Activated T-cell treated with anti-CD3 and anti-CD28 coated beads, Interleukin-2, amount 50 U/mL, for 48 hours (primary cell): ENCODE results near the gene ACSF2.
A peak's percentile ranks its signal among the peaks of the same experiment; 100 is the strongest.

Source experiments
- DNase-seq, 2 experiments: peaks; one replicate each; pipeline ENCODE4 v3.0.0-alpha.2; 2020

Gene ACSF2

GRCh38 chr17:50478391-50479381 lies 52.7 kb downstream of the ACSF2 start, which contains the start of gene RSAD1:
Gene RSAD1 (plus strand): TSS chr17:50478860. CDS start chr17:50478885, 25 bp downstream.
- peak; percentile 87 to 90 for DNase-seq

GRCh38 chr17:50479522-50480141 lies 53.6 kb downstream of the ACSF2 start:
- peak; percentile 73 to 77 for DNase-seq

DNA sequence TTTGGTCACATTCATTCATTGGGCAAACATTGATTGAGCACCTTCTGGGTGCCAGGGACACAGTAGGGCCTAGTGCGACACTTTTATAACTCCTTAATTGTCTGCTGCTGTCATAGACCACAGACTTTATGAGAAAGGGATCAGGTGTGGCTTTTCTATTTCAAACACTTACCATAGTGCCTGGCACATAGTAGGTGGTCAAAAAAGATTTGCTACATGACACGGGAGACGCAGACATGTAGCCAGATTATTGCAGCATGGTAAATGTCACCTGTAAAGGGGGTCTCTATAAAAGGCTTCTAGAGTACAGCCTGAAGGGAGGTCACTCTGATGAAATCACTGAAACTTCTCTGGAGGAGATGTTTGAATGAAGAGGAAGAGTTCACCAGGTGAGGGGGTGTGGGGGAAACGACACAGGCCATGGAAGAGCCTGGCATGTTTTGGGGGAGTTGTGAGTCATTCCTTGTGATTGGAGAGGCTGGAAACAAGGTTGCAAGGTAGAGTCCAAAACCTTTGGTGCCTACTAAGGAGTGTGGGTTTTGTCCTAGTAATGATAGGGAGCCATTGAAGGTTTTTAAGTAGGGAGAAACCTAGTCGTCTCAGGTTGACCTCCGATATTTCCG lies 54.2 kb downstream of the ACSF2 start:
- DNase-seq: no peak

DNA sequence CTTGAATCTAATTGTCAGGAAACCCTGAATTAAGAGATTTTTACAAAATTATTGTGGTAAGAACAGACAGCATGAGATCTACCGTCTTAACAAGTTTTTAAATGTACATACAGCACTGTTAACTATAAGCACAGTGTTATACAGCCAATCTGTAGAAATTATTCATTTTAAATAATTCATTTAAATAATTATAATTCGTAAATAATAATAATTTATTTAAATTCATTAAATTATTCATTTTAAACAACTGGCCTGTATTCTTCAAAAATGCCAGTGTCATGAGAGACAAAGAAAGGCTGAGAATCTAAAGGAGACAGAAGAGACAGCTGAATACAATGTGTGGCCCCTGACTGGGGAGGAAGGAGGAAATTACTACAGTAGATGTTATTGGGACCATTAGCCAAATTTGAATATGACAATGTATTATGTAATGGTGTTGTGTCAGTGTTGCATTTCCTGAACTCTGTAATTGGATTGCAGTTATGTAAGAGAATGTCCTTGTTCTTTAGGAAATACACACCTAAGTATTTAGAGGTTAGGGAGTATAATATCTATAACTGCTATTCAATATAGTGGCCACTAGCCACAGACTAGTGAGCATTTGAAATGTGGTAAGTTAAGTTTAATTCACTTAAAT lies 55.0 kb downstream of the ACSF2 start:
- DNase-seq: no peak

GRCh38 chr17:50481648-50482047 lies 55.6 kb downstream of the ACSF2 start:
- no peak for DNase-seq

DNA sequence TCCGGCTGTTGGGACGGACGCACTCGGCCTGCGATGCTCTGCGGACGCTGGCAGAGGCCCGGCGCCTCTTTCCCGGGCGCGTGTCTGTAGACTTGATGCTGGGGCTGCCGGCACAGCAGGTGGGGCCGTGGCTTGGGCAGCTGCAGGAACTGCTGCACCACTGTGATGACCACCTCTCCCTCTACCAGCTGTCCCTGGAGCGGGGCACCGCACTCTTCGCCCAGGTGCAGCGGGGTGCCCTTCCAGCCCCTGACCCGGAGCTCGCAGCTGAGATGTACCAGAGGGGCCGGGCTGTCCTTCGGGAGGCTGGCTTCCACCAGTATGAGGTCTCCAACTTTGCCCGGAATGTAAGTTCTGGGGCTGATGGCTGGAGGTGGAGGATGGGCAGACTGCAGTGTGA lies 56.1 kb downstream of the ACSF2 start:
- no peak for DNase-seq

DNA sequence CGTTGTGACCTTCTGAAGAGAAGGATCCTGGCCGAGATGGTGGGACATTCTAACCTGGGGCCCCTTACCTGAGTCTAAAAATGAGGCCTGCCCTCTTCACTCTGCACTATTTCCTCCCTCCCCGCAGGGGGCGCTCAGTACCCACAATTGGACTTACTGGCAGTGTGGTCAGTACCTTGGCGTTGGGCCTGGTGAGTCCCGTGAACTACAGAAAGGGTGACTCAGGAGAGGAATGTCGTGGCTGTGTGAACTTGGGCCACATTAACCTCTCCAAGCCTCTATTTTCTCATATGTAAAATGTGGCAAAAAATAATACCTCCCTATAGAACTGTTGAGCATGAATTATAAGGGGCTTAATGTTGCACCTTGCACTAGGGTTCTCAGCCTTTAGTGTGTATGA lies 56.5 kb downstream of the ACSF2 start:
- peak; percentile 88 to 89 for DNase-seq

DNA sequence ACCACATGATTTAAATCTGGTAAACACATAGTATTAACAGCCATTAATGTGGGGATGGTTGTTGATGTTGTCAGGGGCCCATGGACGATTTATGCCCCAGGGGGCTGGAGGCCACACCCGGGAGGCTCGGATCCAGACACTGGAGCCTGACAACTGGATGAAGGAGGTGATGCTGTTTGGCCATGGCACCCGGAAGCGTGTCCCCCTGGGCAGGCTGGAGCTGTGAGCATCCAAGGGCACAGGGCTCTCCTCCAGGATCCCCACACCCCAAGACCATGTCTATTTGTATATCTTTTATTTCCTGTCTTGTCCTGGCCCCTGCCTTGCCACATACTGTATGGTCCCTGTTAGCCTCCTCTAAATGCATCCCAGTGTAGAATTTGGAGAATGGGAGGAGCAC lies 57.2 kb downstream of the ACSF2 start:
- no peak for DNase-seq

- no peak for DNase-seq
Observed at GRCh38 chr17:50484386-50485155, 58.6 kb downstream of the ACSF2 start.

DNA sequence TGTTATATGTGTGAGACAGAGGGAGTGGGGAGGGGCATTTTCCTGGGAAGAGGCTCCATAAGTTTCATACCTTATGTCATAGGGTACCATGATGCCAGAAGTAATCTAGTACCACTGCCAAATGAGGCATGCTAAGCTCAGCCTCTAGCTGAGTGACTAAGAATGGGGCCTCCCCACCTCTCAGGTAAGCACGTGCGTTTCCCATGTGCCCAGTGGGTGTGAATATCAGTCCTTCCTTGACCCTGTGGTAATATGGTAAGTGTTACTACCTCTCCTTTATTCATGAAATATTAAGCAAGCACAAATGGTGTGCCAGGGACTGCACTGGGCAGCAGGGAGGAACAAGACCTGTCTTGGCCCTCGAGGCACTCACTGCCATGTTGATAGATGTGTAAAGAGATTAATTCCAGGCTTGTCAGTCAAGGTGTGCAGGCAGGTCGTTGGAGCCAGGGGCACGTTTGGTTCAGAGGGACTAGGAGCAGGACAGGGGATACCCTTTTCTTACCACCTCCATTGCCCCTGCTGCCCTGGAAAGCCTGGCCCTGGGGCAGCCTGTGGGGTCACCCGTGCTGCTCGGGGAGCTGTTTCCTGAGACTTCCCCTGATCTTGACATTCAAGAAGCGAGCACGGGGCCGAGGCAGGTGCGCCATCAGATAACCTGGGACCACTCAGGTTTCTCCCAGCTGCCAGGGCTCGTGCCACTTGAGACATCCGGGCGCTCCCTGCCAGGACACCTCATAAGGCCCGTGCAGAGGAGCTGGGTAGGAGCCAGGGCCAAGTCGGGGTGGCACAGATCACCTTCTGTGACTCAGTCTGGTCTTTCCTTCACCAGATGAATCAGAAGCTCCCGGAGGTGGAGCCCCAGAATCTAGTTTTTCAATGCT lies 61.4 kb downstream of the ACSF2 start:
- DNase-seq: no peak

DNA sequence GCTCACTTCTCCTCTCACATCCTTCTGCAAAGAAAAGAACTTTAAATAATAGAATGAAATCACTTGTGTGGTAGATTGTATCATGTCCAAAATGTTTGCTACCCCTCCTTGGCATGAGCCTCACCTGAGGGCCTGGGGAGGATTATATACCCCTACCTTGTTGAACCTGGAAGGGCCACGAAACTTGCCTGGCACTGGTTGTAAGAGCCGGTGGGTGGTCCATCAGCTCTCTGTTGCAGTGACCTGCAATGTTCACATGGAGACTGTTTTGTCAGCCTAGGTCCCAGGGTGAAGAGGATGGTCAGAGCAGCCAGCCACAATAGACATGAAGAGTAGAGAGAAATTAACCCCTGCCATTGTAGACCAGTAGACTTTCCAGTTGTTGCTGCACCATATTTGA lies 62.9 kb downstream of the ACSF2 start:
- no peak for DNase-seq

GRCh38 chr17:50491505-50491904 lies 65.5 kb downstream of the ACSF2 start:
- no peak for DNase-seq

- no peak for DNase-seq
Observed at GRCh38 chr17:50492214-50492613, 66.2 kb downstream of the ACSF2 start.

GRCh38 chr17:50493744-50494143 lies 67.7 kb downstream of the ACSF2 start:
- no peak for DNase-seq

DNA sequence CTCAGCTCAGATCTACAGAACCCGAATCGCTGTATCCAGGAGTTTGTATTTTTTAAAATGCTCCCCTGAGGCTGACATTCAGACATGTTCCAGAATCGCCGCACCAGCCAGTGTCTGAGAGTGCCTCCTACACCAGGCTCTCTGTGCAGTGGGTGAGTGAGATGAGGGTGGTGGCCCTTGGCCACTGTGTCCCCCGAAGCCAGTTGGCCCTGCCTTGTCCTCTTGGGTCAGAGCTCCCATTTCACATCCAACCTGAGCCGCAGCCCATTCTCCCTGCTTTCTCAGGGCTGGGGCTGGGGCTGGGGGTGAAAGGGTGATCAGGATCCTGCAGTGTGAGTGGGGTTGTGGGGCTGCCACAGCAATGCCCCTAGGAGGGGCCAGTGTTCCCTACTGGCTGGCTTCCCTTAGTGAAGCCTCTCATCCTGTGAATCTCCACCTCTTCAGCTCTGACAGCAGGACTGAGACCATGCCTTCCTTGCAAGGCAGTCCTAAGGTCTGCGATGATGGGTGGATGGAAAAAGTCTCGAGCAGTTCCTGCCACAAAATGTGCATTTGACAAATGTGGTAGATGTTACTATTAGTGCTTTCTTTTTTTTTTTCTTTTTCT lies 69.3 kb downstream of the ACSF2 start:
- DNase-seq: no peak

- DNase-seq: no peak
Observed at GRCh38 chr17:50495918-50496317, 69.9 kb downstream of the ACSF2 start.

GRCh38 chr17:50498021-50498874 lies 72.2 kb downstream of the ACSF2 start:
- no peak for DNase-seq

- no peak for DNase-seq
Observed at GRCh38 chr17:50499270-50499669, 73.3 kb downstream of the ACSF2 start.

DNA sequence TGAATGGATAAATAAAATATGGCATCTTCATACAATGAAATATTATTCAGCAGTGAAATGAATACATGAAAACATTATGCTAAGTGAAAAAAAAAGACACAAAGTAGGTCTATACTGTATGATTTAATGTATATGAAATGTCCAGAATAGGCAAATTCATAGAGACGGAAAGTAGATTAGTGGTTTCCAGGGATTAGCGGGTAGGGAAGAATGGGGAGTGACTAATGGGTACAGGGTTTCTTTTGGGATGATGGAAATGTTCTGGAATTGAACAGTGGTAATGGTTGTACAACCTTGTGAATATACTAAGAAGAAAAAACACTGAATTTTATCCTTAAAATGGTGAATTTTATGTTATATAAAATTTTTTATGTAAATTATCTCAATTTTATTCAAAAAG lies 73.7 kb downstream of the ACSF2 start:
- no peak for DNase-seq

- DNase-seq: peak; percentile 46 to 47
Observed at GRCh38 chr17:50501054-50501453, 75.0 kb downstream of the ACSF2 start.
